Measurements from ENCODE around the gene YWHAQ. TPM values are rescaled to one million over a fixed set of nuclear protein-coding genes. Genes with fewer than 3 reads are reported as not detected.
"Not testable (repeated sequence)": the region's sequence is repeated elsewhere in the genome, so short reads cannot be mapped to it uniquely, and the experiment has no call there.

YWHAQ gene
- total RNA-seq, 3 donors from 2014 or later: 176 to 226 (median 186) TPM

GRCh38 chr2:9552219-9553178, 78.3 kb downstream of the YWHAQ start:
- TF ChIP-seq CTCF (IDR thresholded peaks at IDR 0.05) (no peak), POLR2AphosphoS5 (IDR thresholded peaks at IDR 0.05) (no peak), POLR2A (IDR thresholded peaks at IDR 0.05) (no peak)
- H3K27ac ChIP-seq: peak overlapping the region; percentile 81 to 100
- H3K27me3 ChIP-seq: no peaks in the 10 kb centered on the region
- H3K4me3 ChIP-seq: peak overlapping the region in 1 of 3 donors; percentile 21
- H3K36me3 ChIP-seq: no peaks in the 10 kb centered on the region
- intact Hi-C loops (cut with DNase I; ENCODE audit: low total_unique reads): loop anchor here (10.0 kb wide), 2 partner anchors 82 to 492 kb away; partner anchors contain the start of genes KLF11 and YWHAQ
- no peaks in the 10 kb centered on the region for H3K9me3 ChIP-seq
- peaks cover 3 to 7% of the 10 kb centered on the region in 2 donors for H3K4me1 ChIP-seq
- no peak for DNase-seq (ENCODE audit: low spot score in 2 of 2)

- H3K27ac ChIP-seq: peak overlapping the region; percentile 66 to 100
- not testable (repeated sequence) for H3K27me3 ChIP-seq; DNase-seq (ENCODE audit: low spot score in 2 of 2); H3K4me3 ChIP-seq; H3K36me3 ChIP-seq; H3K9me3 ChIP-seq; H3K4me1 ChIP-seq
- intact Hi-C loops (cut with DNase I; ENCODE audit: low total_unique reads): loop anchor here (10.0 kb wide), 2 partner anchors 84 to 494 kb away; partner anchors contain the start of genes KLF11 and YWHAQ
These were observed 79.9 kb downstream of the YWHAQ start for GRCh38 chr2:9550859-9551391.

- H3K4me3 ChIP-seq: no peak overlapping the region
- no peaks in the 10 kb centered on the region for H3K27me3 ChIP-seq
- no peak overlapping the region for H3K27ac ChIP-seq
- intact Hi-C loops (cut with DNase I; ENCODE audit: low total_unique reads): no loop called here
- H3K4me1 ChIP-seq: peaks cover 3 to 7% of the 10 kb centered on the region in 2 donors
- no peaks in the 10 kb centered on the region for H3K36me3 ChIP-seq
- no peak for DNase-seq (ENCODE audit: low spot score in 2 of 2)
- TF ChIP-seq CTCF (IDR thresholded peaks at IDR 0.05) (no peak), POLR2A (IDR thresholded peaks at IDR 0.05) (no peak), POLR2AphosphoS5 (IDR thresholded peaks at IDR 0.05) (no peak)
- H3K9me3 ChIP-seq: no peaks in the 10 kb centered on the region
These were observed 81.4 kb downstream of the YWHAQ start for GRCh38 chr2:9549420-9549819.

GRCh38 chr2:9548506-9548905, 82.3 kb downstream of the YWHAQ start:
- Histone ChIP-seq H3K9me3 (no peaks in the 10 kb centered on the region), H3K36me3 (no peaks in the 10 kb centered on the region), H3K4me1 (peaks cover 0 to 7% of the 10 kb centered on the region in 2 donors), H3K27ac (no peak overlapping the region), H3K4me3 (no peak overlapping the region), H3K27me3 (no peaks in the 10 kb centered on the region)
- no peak for TF ChIP-seq POLR2AphosphoS5 (IDR thresholded peaks at IDR 0.05)
- TF ChIP-seq POLR2A (IDR thresholded peaks at IDR 0.05): no peak
- TF ChIP-seq CTCF (IDR thresholded peaks at IDR 0.05): no peak
- DNase-seq (ENCODE audit: low spot score in 2 of 2): no peak
- intact Hi-C loops (cut with DNase I; ENCODE audit: low total_unique reads): no loop called here

- Histone ChIP-seq H3K27me3 (no peaks in the 10 kb centered on the region), H3K9me3 (no peaks in the 10 kb centered on the region), H3K27ac (no peak overlapping the region), H3K4me3 (no peak overlapping the region), H3K4me1 (peaks cover 0 to under 1% of the 10 kb centered on the region in 2 donors), H3K36me3 (no peaks in the 10 kb centered on the region)
- no peak for DNase-seq (ENCODE audit: low spot score in 2 of 2)
- TF ChIP-seq CTCF (IDR thresholded peaks at IDR 0.05) (no peak), POLR2A (IDR thresholded peaks at IDR 0.05) (no peak), POLR2AphosphoS5 (IDR thresholded peaks at IDR 0.05) (no peak)
- intact Hi-C loops (cut with DNase I; ENCODE audit: low total_unique reads): no loop called here
These were observed 83.4 kb downstream of the YWHAQ start for GRCh38 chr2:9547262-9547991.

Measured in breast epithelium (tissue), 4 donors.